GM03348 (cell line): ENCODE measurements around the gene NOSIP.

Experiments used
- DNase-seq: peaks from one replicate; pipeline ENCODE4 v3.0.0; 2012; ENCODE audit warnings: low spot score

The NOSIP gene

GRCh38 chr19:49507803-49508494 lies 72.4 kb downstream of the NOSIP start:
- no peak for DNase-seq

GRCh38 chr19:49506575-49507105 lies 73.7 kb downstream of the NOSIP start:
- DNase-seq, result peak; percentile 71
